ENCODE results near the gene AQP5. TPM values are rescaled to one million over a fixed set of nuclear protein-coding genes. Genes with fewer than 3 reads are reported as not detected.

AQP5 gene
- polyA plus RNA-seq, 6 donors from 2014 or later, result not detected

DNA sequence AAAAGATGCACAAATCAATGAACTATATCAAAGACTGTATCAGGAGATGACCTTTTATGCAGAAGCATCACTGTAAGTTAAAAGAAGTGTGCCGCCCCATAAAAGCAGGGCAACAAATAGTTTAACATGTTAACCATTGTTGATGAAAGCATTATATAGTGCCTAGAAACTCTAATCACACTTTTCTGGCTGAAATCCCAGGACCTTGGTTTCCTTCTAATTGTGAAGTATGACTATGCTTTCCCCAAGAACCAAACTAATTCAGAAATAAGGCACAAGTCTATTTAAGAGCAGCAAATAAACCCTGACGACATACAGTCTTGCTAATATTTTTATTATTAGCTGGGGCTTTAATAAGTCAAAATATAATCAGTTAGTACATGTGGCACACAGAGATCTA, 41.9 kb downstream of the AQP5 start:
- Mint-ChIP-seq H3K4me3 (no peak overlapping the region), H3K27ac (no peak overlapping the region), H3K36me3 (peaks cover 0 to 15% of the 10 kb centered on the region in 2 donors), H3K27me3 (no peaks in the 10 kb centered on the region), H3K9me3 (no peaks in the 10 kb centered on the region), H3K4me1 (peaks cover 0 to 5% (median 3%) of the 10 kb centered on the region in 3 donors)
- no peak for DNase-seq
- ATAC-seq (ENCODE audit: low read depth in 2 of 2), result no peak

- H3K27ac Mint-ChIP-seq, result no peak overlapping the region
- no peak overlapping the region for H3K4me3 Mint-ChIP-seq
- H3K27me3 Mint-ChIP-seq, result no peaks in the 10 kb centered on the region
- no peak for DNase-seq
- no peaks in the 10 kb centered on the region for H3K9me3 Mint-ChIP-seq
- peaks cover 0 to 8% of the 10 kb centered on the region in 2 donors for H3K36me3 Mint-ChIP-seq
- peaks cover 0 to 5% (median 3%) of the 10 kb centered on the region in 3 donors for H3K4me1 Mint-ChIP-seq
- ATAC-seq (ENCODE audit: low read depth in 2 of 2), result no peak
Measured at GRCh38 chr12:50004696-50005095, 43.0 kb downstream of the AQP5 start.

DNA sequence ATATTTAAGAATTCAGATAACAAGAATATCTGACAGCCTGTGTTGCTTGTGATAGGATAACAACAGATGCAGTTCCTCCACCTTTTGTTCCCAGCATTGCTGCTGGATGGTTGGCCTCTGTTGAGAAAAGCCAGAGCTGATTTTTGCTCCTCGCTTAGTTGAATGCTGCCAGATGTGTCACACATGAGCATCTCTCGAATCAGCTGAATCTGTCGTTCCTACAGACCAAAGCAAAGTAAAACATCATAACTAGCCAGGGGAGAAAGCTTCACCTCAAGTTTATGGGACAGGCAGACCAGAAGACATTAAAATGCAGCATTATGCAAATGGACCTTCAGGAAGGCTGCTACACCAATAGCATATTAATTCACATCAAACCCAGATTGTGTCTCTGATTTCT, 43.5 kb downstream of the AQP5 start:
- peak overlapping the region in 1 of 6 donors; percentile 36 for H3K27ac Mint-ChIP-seq
- peaks cover 0 to 8% of the 10 kb centered on the region in 2 donors for H3K36me3 Mint-ChIP-seq
- no peaks in the 10 kb centered on the region for H3K27me3 Mint-ChIP-seq
- no peaks in the 10 kb centered on the region for H3K9me3 Mint-ChIP-seq
- H3K4me3 Mint-ChIP-seq, result no peak overlapping the region
- peaks cover 0 to 5% (median 3%) of the 10 kb centered on the region in 3 donors for H3K4me1 Mint-ChIP-seq
- ATAC-seq (ENCODE audit: low read depth in 2 of 2) (no peak), DNase-seq (no peak)

DNA sequence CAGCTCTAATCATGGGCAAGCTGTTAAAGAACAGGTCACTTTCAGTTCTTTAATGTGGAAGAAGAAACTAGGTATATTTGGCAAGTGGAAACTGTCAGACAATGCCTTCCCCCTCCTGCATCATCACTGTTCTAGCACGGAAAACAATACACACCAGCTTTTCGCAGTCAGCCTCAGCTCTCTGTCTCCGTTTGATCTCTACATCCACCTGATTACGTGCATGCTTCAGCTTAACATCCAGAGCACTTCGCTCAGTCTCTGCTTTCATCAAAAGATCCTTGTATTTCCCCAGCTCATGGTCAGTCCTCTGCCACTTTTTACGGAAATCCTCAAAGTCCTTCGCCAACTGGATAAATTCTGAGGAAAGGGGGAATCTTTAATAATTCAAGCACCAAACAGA, 44.6 kb downstream of the AQP5 start:
- Mint-ChIP-seq H3K4me3 (peak overlapping the region in 1 of 8 donors; percentile 1), H3K27me3 (no peaks in the 10 kb centered on the region), H3K4me1 (peaks cover 0 to 5% (median 3%) of the 10 kb centered on the region in 3 donors), H3K9me3 (no peaks in the 10 kb centered on the region), H3K36me3 (peaks cover 0 to 8% of the 10 kb centered on the region in 2 donors), H3K27ac (no peak overlapping the region)
- no peak for DNase-seq
- ATAC-seq (ENCODE audit: low read depth in 2 of 2), result no peak

- no peaks in the 10 kb centered on the region for H3K9me3 Mint-ChIP-seq
- DNase-seq (no peak), ATAC-seq (ENCODE audit: low read depth in 2 of 2) (no peak)
- H3K27ac Mint-ChIP-seq, result no peak overlapping the region
- H3K4me1 Mint-ChIP-seq, result peaks cover 0 to 5% (median 3%) of the 10 kb centered on the region in 3 donors
- no peak overlapping the region for H3K4me3 Mint-ChIP-seq
- H3K36me3 Mint-ChIP-seq, result peaks cover 0 to 8% of the 10 kb centered on the region in 2 donors
- H3K27me3 Mint-ChIP-seq, result no peaks in the 10 kb centered on the region
Measured at GRCh38 chr12:50006754-50007442, 45.2 kb downstream of the AQP5 start.

DNA sequence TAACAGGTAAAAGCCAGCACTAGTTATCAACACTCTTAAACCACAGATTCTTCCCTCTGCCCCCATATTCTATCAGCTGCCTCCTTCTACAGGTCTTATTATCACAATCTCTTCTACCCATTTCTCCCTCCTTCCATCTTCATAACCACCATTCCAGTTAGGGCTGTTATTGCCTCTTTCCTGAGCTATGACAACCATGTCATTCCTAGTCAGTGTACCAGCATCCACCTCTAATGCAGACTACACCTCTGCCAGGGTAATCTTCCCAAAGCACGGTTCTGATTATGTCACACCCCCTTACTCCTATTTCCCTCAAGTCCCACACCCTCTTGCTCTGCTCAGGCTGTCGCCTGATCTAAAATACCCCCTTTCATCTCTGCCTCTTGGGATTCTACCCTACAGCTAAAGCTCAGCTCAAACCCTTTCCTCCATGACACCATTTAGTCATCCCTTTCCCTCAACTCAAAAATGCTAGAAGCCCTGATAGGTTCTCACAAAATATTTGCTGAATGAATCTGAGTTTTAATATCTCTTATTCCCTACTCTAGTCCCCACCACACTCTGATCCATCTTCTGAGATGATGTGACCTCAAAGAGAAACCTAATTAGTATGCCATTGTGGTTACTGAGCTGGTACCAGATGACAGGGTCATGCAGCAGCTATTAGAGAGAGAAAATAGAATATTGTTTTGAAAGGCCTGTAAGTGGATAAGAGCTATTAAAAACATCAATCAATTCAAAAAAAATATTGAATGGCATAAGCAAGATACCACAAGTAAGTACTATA, 51.9 kb downstream of the AQP5 start:
- DNase-seq (no peak), ATAC-seq (ENCODE audit: low read depth in 2 of 2) (no peak)
- Mint-ChIP-seq H3K27ac (peak overlapping the region in 2 of 6 donors; percentile 8 to 33), H3K4me1 (no peaks in the 10 kb centered on the region), H3K9me3 (no peaks in the 10 kb centered on the region), H3K27me3 (no peaks in the 10 kb centered on the region), H3K36me3 (no peaks in the 10 kb centered on the region), H3K4me3 (no peak overlapping the region)

- no peaks in the 10 kb centered on the region for H3K36me3 Mint-ChIP-seq
- peak overlapping the region in 2 of 6 donors; percentile 10 to 83 for H3K27ac Mint-ChIP-seq
- ATAC-seq (ENCODE audit: low read depth in 2 of 2) (no peak), DNase-seq (no peak)
- H3K4me3 Mint-ChIP-seq, result no peak overlapping the region
- no peaks in the 10 kb centered on the region for H3K27me3 Mint-ChIP-seq
- H3K9me3 Mint-ChIP-seq, result no peaks in the 10 kb centered on the region
- peaks cover 0 to 4% (median 0%) of the 10 kb centered on the region in 3 donors for H3K4me1 Mint-ChIP-seq
Measured at GRCh38 chr12:50014342-50014741, 52.7 kb downstream of the AQP5 start.

Other genes starting within 250 kb of the AQP5 start
- 1,000 to 10,000 TPM in 1 of 6 donors, 100 to 1,000 TPM in 5; 740 to 1,714 (median 822) TPM for gene TMBIM6, start 220.3 kb upstream of the AQP5 start, polyA plus RNA-seq (ENCODE audit: low read depth in 6 of 6)
- 1 to 10 TPM in 3 of 6 donors, under 1 TPM in 2, not detected in 1; 0.70 to 4.0 (median 1.2) TPM for gene NCKAP5L, start 133.5 kb upstream of the AQP5 start, polyA plus RNA-seq (ENCODE audit: low read depth in 6 of 6)
- 10 to 100 TPM in 1 of 6 donors, 1 to 10 TPM in 5; 7.2 to 10.7 (median 9.0) TPM for gene BCDIN3D, start 118.8 kb upstream of the AQP5 start, polyA plus RNA-seq (ENCODE audit: low read depth in 6 of 6)
- gene FAIM2, start 58.0 kb upstream of the AQP5 start, polyA plus RNA-seq (ENCODE audit: low read depth in 6 of 6), result not detected
- gene AQP2, start 11.1 kb upstream of the AQP5 start, polyA plus RNA-seq (ENCODE audit: low read depth in 6 of 6), result not detected
- not detected for gene AQP6, start 11.1 kb downstream of the AQP5 start, polyA plus RNA-seq (ENCODE audit: low read depth in 6 of 6)
- gene RACGAP1, start 63.6 kb downstream of the AQP5 start, polyA plus RNA-seq (ENCODE audit: low read depth in 6 of 6), result 1 to 10 TPM in 5 of 6 donors, not detected in 1; 4.7 to 9.0 (median 8.7) TPM
- not detected for gene ASIC1, start 95.7 kb downstream of the AQP5 start, polyA plus RNA-seq (ENCODE audit: low read depth in 6 of 6)
- gene SMARCD1, start 123.5 kb downstream of the AQP5 start, polyA plus RNA-seq (ENCODE audit: low read depth in 6 of 6), result 10 to 100 TPM; 13.1 to 28.1 (median 21.0) TPM
- not detected for gene GPD1, start 142.1 kb downstream of the AQP5 start, polyA plus RNA-seq (ENCODE audit: low read depth in 6 of 6)
- 100 to 1,000 TPM; 171 to 225 (median 208) TPM for gene COX14, start 150.4 kb downstream of the AQP5 start, polyA plus RNA-seq (ENCODE audit: low read depth in 6 of 6)
- 100 to 1,000 TPM in 1 of 6 donors, 10 to 100 TPM in 5; 45.2 to 126 (median 55.7) TPM for gene CERS5, start 205.5 kb downstream of the AQP5 start, polyA plus RNA-seq (ENCODE audit: low read depth in 6 of 6)